ENCODE data around the gene GGCX. TPM values are rescaled to one million over a fixed set of nuclear protein-coding genes. Genes with fewer than 3 reads are reported as not detected.
A peak's percentile ranks its signal among the peaks of the same experiment; 100 is the strongest.

The GGCX gene
- total and polyA plus RNA-seq, 9 of the 15 experiments (the other 6 are each of a cell fraction or from before 2014, with no cell fraction given) = 14.4 to 47.1 (median 28.1) TPM

DNA sequence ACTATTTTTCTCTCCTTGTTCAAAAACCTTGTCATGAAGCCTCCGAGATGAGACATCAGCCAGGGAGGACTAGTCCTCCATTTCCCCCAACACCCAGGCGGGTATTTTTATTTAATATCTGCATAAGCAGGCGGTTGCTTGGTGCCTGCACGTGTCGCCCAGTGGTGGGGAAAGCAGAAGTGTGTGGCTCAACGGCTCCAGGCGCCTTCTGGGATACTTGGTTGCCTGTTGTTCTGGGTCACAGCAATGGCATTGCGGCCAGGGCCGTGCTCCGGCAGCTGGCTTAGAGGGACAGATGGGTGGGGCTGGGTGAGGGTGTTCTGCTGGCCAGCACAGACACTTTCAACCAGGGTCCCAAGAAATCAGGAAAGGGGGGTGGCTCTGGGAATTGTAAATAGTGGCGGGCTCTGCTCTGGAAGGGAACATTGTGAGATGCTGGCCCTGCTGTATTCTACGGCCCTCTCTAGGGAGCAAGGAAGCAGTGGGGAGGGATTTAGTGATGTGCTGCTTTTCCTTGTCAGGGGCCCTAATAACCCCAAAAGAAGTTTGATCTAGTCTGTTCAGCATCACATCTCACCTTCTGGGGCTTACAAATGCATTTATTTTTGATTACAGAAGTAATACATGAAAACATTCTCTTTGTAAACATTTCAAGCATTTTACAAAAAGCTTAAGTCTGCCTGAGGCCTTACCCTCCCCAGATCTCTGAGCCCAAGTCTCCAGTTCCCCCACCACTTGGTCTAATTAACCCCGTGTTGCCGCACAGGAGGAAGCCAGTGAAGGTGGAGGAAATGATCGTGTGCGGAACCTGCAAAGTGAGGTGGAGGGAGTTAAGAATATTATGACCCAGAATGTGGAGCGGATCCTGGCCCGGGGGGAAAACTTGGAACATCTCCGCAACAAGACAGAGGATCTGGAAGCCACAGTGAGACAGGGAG is 17.2 kb upstream of the GGCX start (continued):
- TF ChIP-seq ZNF644 (tag; IDR thresholded peaks at IDR 0.05; ENCODE audit: low read depth) (peak; percentile 16; the same call in 1 of the 2 replicates), ZNF695 (CRISPR knock-in tag; IDR thresholded peaks at IDR 0.05) (0 out of 2 replicates have a peak, but pooled peaks have one; percentile 72), JUND (IDR thresholded peaks at IDR 0.05; ENCODE audit: borderline replicate concordance, low read depth, low read length) (no peak), JUND (tag; IDR thresholded peaks at IDR 0.05; ENCODE audit: borderline replicate concordance, low read depth, low read length) (no peak), ZNF444 (CRISPR knock-in tag; IDR thresholded peaks at IDR 0.05) (0 out of 2 replicates have a peak, but pooled peaks have one; percentile 29), CXXC5 (CRISPR knock-in tag; IDR thresholded peaks at IDR 0.05) (peak; percentile 63), ZNF766 (CRISPR knock-in tag; conservative IDR thresholded peaks at IDR 0.05) (0 out of 2 replicates have a peak, but pooled peaks have one; percentile 65), NR2C2 (CRISPR knock-in tag; IDR thresholded peaks at IDR 0.05) (no peak), NR2C2 (tag; IDR thresholded peaks at IDR 0.05) (peak; percentile 25), EP400 (IDR thresholded peaks at IDR 0.05) (peak; percentile 60), LARP7 (IDR thresholded peaks at IDR 0.05) (no peak), ZNF586 (CRISPR knock-in tag; conservative IDR thresholded peaks at IDR 0.05) (peak; percentile 69; the same call in 1 of the 2 replicates), TAF1 (IDR thresholded peaks at IDR 0.05; ENCODE audit: control insufficient read depth, extremely low read depth, insufficient read depth, low read length, severe bottlenecking) (peak; percentile 24)
- TF ChIP-seq, protein P1, sequence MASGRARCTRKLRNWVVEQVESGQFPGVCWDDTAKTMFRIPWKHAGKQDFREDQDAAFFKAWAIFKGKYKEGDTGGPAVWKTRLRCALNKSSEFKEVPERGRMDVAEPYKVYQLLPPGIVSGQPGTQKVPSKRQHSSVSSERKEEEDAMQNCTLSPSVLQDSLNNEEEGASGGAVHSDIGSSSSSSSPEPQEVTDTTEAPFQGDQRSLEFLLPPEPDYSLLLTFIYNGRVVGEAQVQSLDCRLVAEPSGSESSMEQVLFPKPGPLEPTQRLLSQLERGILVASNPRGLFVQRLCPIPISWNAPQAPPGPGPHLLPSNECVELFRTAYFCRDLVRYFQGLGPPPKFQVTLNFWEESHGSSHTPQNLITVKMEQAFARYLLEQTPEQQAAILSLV (tag; IDR thresholded peaks at IDR 0.05) = 0 out of 2 replicates have a peak, but pooled peaks have one; percentile 25
- TF ChIP-seq, protein P2, sequence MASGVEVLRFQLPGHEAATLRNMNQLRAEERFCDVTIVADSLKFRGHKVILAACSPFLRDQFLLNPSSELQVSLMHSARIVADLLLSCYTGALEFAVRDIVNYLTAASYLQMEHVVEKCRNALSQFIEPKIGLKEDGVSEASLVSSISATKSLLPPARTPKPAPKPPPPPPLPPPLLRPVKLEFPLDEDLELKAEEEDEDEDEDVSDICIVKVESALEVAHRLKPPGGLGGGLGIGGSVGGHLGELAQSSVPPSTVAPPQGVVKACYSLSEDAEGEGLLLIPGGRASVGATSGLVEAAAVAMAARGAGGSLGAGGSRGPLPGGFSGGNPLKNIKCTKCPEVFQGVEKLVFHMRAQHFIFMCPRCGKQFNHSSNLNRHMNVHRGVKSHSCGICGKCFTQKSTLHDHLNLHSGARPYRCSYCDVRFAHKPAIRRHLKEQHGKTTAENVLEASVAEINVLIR (CRISPR knock-in tag; IDR thresholded peaks at IDR 0.05) = 0 out of 2 replicates have a peak, but pooled peaks have one; percentile 44
- TF ChIP-seq, protein P3, sequence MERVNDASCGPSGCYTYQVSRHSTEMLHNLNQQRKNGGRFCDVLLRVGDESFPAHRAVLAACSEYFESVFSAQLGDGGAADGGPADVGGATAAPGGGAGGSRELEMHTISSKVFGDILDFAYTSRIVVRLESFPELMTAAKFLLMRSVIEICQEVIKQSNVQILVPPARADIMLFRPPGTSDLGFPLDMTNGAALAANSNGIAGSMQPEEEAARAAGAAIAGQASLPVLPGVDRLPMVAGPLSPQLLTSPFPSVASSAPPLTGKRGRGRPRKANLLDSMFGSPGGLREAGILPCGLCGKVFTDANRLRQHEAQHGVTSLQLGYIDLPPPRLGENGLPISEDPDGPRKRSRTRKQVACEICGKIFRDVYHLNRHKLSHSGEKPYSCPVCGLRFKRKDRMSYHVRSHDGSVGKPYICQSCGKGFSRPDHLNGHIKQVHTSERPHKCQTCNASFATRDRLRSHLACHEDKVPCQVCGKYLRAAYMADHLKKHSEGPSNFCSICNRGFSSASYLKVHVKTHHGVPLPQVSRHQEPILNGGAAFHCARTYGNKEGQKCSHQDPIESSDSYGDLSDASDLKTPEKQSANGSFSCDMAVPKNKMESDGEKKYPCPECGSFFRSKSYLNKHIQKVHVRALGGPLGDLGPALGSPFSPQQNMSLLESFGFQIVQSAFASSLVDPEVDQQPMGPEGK (CRISPR knock-in tag; IDR thresholded peaks at IDR 0.05; ENCODE audit: borderline replicate concordance) = no peak
- TF ChIP-seq, protein P4, sequence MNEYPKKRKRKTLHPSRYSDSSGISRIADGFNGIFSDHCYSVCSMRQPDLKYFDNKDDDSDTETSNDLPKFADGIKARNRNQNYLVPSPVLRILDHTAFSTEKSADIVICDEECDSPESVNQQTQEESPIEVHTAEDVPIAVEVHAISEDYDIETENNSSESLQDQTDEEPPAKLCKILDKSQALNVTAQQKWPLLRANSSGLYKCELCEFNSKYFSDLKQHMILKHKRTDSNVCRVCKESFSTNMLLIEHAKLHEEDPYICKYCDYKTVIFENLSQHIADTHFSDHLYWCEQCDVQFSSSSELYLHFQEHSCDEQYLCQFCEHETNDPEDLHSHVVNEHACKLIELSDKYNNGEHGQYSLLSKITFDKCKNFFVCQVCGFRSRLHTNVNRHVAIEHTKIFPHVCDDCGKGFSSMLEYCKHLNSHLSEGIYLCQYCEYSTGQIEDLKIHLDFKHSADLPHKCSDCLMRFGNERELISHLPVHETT (CRISPR knock-in tag; conservative IDR thresholded peaks at IDR 0.05 in 1 of 2, IDR thresholded peaks at IDR 0.05 in 1 of 2) = peak in 1 of 2 experiments; percentile 67; a peak in 1 of 4 replicates
- TF ChIP-seq, protein P5, sequence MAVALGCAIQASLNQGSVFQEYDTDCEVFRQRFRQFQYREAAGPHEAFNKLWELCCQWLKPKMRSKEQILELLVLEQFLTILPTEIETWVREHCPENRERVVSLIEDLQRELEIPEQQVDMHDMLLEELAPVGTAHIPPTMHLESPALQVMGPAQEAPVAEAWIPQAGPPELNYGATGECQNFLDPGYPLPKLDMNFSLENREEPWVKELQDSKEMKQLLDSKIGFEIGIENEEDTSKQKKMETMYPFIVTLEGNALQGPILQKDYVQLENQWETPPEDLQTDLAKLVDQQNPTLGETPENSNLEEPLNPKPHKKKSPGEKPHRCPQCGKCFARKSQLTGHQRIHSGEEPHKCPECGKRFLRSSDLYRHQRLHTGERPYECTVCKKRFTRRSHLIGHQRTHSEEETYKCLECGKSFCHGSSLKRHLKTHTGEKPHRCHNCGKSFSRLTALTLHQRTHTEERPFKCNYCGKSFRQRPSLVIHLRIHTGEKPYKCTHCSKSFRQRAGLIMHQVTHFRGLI (CRISPR knock-in tag; IDR thresholded peaks at IDR 0.05) = peak; percentile 60; the same call in 1 of the 2 replicates

Measured in K562 (cell line).